ENCODE measurements around the gene MEX3A. TPM values are rescaled to one million over a fixed set of nuclear protein-coding genes. Genes with fewer than 3 reads are reported as not detected.
"Not testable (repeated sequence)": the region's sequence is repeated elsewhere in the genome, so short reads cannot be mapped to it uniquely, and the experiment has no call there.

Gene MEX3A
- total RNA-seq, 1 donor from 2014 or later = 0.50 TPM

- intact Hi-C loops (cut with micrococcal nuclease) = no loop called here
Measured at GRCh38 chr1:156118177-156118868, 36.1 kb upstream of the MEX3A start.

- intact Hi-C loops (cut with micrococcal nuclease) = no loop called here
Measured at GRCh38 chr1:156117414-156118176, 35.3 kb upstream of the MEX3A start.

- intact Hi-C loops (cut with micrococcal nuclease) = not testable (repeated sequence)
Measured at GRCh38 chr1:156116731-156117130, 34.5 kb upstream of the MEX3A start.

DNA sequence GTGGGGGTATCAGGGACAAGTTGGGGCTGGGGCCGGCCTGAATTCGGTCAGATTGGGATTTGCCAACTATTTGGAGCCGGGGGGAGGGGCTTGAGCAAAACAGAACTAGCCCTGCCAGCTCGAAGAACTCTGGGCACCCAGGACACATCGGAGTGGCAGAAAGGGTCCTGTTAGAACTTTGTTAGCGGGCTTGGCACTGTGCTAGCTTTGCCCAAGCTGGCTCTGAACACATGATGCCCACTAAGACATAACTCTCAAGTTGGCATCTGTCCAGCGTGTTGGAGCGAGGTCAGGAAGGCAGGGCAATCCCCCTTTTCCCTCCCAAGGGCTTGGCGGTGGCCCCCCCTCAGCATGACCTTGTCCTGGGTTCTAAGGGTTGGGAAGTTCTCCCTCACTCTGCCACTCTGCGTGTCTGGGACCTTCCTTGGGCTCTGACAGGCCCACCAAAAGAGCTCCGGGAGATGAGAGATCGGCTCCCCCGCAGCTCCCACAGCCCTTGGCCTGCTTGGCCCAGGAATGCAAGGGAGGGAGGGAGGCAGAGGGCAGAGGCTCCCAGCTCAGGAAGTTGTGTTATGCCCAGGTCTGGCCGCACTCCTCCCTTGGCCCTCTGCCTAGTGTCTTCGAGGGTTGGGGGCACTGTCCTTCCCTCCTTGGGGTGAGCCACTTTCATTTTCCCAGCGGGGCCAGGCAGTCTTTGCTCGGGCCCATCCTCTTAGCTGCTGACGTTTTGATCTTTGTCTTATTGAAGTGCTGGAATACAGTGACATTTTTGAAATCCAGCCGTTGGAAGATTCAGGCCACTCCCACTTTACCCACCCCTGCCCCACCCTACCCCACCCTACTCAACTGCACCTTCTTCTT, 33.5 kb upstream of the MEX3A start:
- intact Hi-C loops (cut with micrococcal nuclease) = no loop called here

DNA sequence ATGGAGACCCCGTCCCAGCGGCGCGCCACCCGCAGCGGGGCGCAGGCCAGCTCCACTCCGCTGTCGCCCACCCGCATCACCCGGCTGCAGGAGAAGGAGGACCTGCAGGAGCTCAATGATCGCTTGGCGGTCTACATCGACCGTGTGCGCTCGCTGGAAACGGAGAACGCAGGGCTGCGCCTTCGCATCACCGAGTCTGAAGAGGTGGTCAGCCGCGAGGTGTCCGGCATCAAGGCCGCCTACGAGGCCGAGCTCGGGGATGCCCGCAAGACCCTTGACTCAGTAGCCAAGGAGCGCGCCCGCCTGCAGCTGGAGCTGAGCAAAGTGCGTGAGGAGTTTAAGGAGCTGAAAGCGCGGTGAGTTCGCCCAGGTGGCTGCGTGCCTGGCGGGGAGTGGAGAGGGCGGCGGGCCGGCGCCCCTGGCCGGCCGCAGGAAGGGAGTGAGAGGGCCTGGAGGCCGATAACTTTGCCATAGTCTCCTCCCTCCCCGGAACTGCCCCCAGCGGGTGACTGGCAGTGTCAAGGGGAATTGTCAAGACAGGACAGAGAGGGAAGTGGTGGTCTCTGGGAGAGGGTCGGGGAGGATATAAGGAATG, 32.8 kb upstream of the MEX3A start:
- intact Hi-C loops (cut with micrococcal nuclease) = loop anchor here (1.0 kb wide), 2 partner anchors 9 to 12 kb away; no protein-coding TSS in a partner anchor

- intact Hi-C loops (cut with micrococcal nuclease) = loop anchor here (1.0 kb wide), 2 partner anchors 8 to 13 kb away; no protein-coding TSS in a partner anchor
Measured at GRCh38 chr1:156114101-156114918, 32.0 kb upstream of the MEX3A start, which contains the start of gene LMNA. TSS of gene LMNA (plus strand) at chr1:156114711. CDS start at chr1:156114919, 208 bp downstream.

GRCh38 chr1:156113282-156113950, 31.2 kb upstream of the MEX3A start:
- intact Hi-C loops (cut with micrococcal nuclease) = no loop called here

DNA sequence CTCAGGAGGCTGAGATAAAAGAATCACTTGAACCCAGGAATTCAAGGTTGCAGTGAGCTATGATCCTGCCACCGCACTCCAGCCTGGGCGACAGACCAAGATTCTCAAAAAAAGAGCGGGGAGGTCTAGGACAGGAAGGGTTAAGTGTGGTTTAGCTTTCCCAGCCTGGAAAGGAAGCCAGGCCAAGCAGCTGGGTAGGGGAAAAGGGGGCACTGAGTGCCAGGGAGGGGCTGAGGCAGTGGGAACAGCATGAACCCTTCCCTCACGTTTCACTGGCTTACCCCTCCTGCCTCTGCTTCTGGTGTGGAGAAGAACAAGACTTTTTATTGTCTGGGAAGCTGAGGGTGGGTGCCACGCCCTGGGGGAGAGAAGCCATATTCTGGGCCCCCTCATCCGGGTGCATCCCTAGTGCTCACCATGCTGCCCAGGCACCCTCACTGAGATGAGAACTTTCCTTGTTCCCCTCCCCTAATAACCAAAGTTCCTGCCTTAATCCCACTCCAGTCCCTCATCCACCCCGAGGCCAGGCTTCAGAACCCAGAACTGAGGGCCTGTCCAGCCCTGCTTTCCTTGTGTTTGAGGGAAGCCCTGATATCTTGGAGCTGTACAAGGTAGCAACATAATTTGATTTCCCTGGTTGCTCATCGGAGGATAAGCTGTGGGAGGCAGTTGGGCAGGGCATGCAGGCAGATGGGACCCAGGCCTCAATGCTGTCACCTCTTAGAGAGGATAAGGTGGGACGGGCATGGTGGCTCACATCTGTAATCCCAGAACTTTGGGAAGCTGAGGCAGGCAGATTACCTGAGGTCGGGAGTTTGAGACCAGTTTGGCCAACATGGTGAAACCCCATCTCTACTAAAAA, 30.2 kb upstream of the MEX3A start:
- intact Hi-C loops (cut with micrococcal nuclease) = no loop called here

DNA sequence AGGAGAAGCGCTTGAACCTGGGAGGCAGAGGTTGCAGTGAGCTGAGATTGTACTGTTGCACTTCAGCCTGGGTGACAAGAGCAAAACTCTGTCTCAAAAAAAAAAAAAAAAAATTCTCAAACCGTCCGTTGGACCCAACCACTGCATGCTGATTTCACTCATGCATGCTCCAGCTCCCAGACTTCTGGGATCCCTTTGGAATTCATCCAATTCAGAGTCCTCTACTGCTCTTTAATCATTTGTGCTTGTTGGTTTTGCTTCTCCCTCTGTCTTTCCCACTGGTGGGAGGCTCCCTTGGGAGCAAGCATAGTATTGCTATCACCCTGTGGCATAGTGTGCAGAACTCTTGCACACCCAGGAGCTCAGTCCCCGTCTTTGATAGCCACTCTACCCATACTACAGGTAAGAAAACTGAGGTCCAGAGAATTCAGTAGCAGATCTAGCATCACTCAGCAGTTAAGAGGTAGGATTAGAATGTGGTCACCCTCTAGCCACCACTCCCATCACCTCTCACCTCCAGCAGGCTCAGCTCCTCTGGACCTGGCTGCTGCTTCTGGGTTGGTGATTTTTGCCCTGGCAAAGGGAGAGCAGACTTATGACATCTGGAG, 29.2 kb upstream of the MEX3A start:
- intact Hi-C loops (cut with micrococcal nuclease) = no loop called here

GRCh38 chr1:156110252-156110651, 28.0 kb upstream of the MEX3A start:
- intact Hi-C loops (cut with micrococcal nuclease) = no loop called here

GRCh38 chr1:156108664-156109241, 26.5 kb upstream of the MEX3A start:
- intact Hi-C loops (cut with micrococcal nuclease) = no loop called here

DNA sequence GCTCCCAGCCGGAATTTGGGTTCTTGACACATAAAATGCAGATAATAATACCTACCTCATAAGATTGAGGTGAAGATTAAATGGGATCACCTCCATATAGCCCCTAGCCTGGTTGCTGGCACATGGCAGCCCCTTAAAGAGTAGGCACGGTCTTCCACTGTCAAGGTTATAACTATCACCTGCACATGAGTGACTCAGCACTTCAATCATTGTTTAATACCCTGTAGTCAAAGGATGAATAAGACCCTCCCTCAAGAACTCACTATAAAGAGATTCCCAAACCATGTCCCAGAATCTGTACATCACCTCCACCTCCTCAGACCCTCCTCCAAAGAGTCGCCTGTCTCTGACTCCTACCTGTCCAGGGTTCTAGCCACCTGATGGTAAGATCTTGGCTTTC, 25.8 kb upstream of the MEX3A start:
- intact Hi-C loops (cut with micrococcal nuclease) = no loop called here

DNA sequence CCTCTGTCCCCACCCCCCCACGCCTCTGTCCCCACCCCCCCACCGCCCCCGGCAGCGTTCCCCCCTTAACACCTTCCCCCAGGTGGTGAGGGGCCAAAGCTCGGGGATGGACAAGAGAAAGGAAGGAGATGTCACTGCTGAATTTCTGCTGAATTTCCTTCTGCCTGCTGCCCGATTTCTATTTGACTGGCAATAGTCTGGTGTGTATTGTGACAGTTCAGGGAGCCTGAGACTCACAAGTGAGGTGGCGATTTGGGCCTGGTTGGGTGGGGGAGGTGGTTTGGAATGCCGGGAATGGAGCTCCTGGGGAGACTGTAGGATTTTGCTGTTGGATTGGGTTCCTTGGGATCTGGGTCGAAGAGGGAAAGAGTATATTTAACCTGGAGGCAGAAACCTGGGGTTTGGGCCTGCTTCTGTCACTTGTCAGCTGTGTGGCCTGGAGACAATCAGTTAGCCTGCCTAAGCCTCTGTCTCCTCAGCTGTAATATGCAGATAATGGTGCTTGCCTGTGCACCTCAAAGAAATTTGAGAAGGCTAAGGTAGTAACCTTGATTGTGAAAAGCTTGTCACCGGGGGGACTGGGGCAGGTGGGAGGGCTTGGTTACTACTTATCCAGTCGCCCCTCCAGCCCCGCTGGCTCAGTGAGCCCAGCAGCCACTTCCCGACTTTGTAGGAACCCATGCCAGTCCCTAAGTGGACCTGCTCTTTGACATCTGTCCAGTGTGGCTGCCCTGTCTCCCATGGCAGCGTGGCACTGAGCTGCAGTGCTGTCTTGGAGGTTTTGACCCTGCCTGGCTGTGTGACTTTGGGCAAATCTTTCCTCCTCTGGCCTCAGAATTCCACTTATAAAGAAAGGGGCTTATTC, 24.6 kb upstream of the MEX3A start:
- intact Hi-C loops (cut with micrococcal nuclease) = loop anchor here (1.0 kb wide), 3 partner anchors 7 to 20 kb away; partner anchors contain the start of gene LMNA

DNA sequence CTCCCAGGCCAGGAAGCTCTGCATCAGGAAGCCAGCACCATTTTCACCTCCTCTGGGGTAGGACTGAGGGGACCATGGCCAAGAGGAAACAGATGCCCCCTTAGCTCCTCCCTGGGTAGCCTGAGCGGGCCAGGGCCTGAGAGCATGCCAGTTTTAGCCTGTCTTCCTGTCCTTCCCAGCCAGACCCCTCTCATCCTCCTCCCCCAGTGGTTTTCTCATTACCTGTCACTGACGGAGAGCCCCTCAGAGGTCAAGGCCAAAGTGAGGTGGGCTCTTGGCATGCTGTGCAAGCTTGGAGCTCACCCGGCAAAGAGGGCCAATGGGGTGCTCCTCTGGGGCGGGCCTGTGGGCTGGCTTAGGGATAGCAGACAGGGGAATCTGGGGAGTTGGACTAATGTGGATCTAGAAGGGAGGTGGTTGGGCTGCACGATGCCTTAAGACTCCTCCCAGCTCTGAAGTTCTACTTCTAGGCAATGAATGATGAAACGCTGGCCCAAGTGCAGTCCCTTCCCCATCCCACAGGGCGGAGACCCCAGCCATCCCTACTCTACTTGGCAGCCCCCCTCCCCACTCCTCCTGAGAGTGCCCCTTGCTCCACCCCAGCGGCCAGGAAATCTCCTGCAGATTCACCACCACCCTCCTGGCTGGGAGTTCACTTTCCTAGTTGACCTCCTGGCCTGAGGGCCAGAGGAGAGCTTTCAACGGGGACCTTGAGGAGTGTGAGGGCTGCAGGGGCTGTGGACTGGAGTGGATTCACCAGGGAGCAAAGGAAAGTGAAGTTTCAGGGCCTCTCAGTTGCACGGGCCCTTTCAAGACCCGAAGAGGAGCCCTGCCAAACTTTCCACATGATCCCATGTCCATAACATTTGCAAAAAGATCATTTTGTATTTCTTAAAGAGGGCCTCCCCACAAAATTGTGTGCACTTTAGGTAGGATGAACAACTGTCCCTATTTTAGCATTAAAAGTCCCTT, 22.9 kb upstream of the MEX3A start:
- intact Hi-C loops (cut with micrococcal nuclease) = no loop called here

GRCh38 chr1:156104065-156104810, 22.0 kb upstream of the MEX3A start:
- intact Hi-C loops (cut with micrococcal nuclease) = no loop called here
